ENCODE data around the gene TDP2. TPM values are rescaled to one million over a fixed set of nuclear protein-coding genes. Genes with fewer than 3 reads are reported as not detected.
"Not testable (repeated sequence)": the region's sequence is repeated elsewhere in the genome, so short reads cannot be mapped to it uniquely, and the experiment has no call there.

TDP2 gene
- polyA plus RNA-seq, 1 donor from 2014 or later = 38.3 TPM

- Mint-ChIP-seq H3K27me3 (no peaks in the 10 kb centered on the region), H3K36me3 (peaks cover 16% of the 10 kb centered on the region), H3K27ac (peak overlapping the region; percentile 90 to 97 (median 94)), H3K4me1 (peaks cover 27 to 49% (median 39%) of the 10 kb centered on the region in 3 donors), H3K9me3 (peaks cover 0 to 4% (median 0%) of the 10 kb centered on the region in 3 donors), H3K4me3 (peak overlapping the region; percentile 97 to 100 (median 98))
These were observed 692 bp upstream of the TDP2 start for GRCh38 chr6:24667378-24667803.

DNA sequence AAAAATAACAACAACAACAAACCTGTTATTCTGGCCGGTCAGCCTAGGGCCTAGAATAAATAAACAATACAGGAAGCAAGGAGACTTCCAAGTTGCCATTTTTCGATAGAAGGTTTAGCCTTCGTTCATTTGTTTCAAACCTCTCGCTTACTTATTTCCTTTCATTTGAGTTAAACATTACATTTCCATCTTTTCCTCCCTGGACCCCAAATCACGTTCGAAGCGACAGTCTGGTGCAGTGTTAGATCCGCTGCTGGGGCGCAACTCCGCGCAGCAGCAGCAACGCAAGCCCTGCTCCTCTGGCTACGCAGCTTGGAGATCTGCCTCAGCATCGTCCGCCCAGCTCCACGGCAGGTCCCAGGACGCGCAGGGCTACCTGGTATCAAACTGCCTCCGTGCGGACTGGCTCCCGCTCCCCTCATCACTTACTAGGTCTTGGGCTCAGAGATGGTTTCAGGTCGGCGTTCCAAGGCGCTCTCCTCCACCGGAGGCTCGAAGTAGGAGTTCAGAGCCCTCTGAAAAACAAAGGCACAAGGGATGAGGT lies 530 bp downstream of the TDP2 start:
- Mint-ChIP-seq H3K27me3 (no peaks in the 10 kb centered on the region), H3K36me3 (peaks cover 17% of the 10 kb centered on the region), H3K4me1 (peaks cover 27 to 54% (median 42%) of the 10 kb centered on the region in 3 donors), H3K27ac (peak overlapping the region; percentile 90 to 97 (median 94)), H3K9me3 (peaks cover 0 to 4% (median 0%) of the 10 kb centered on the region in 3 donors), H3K4me3 (peak overlapping the region; percentile 97 to 100 (median 98))

DNA sequence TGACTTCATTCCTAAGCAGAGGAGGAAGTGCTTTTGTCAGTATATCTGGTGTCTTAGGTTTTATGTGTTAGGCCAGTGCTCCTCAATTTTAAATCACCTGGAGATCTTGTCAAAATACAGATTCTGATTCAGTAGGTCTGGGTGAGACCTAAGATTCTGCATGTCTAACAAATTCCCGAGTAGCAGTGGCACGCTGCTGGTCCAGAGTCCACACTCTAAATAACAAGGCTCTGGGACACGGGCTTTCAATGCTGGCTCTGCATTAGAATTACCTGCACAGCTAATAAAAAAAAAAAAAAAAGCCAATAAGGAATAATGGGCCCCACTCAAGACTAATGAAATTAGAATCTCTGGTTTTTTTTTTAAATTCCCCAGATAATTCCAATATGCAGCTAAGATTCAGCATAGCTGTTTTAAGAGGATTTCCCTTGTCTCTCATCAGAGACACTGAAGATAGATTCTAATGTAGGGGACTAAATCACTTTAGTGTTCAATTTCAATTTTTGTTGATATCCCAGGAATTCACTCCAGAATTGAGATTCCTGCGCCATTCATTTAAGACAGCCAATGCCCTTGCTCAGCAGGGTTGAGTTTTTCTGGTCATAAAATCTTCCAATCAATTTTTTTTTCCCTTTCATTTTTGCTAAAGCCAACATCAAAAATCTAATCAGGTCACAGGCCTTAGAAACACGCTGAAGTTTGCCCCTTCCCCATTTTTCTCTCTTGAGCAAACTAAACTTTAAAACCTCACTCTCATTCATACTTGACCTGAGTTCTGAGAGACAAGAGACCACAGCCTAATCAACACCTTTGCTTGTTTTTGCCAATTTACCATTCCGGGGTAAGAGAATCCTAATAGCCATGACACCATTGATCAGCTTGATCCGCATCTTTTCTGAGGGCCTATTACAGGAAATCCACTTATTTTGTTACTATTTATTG lies 2.4 kb downstream of the TDP2 start:
- peaks cover 12% of the 10 kb centered on the region for H3K36me3 Mint-ChIP-seq
- H3K4me1 Mint-ChIP-seq = peaks cover 29 to 54% (median 44%) of the 10 kb centered on the region in 3 donors
- H3K27ac Mint-ChIP-seq = peak overlapping the region in 2 of 3 donors; percentile 2 to 90

GRCh38 chr6:24663189-24663588 lies 3.5 kb downstream of the TDP2 start:
- Mint-ChIP-seq H3K36me3 (peaks cover 8% of the 10 kb centered on the region), H3K9me3 (no peaks in the 10 kb centered on the region), H3K4me1 (peaks cover 32 to 50% (median 41%) of the 10 kb centered on the region in 3 donors), H3K4me3 (peak overlapping the region in 1 of 4 donors; percentile 55), H3K27ac (peak overlapping the region in 1 of 3 donors; percentile 56), H3K27me3 (no peaks in the 10 kb centered on the region)

More for the DNA sequence above, 2.4 kb downstream of the TDP2 start:
- H3K27me3 Mint-ChIP-seq = no peaks in the 10 kb centered on the region
- H3K9me3 Mint-ChIP-seq = no peaks in the 10 kb centered on the region
- peak overlapping the region in 3 of 4 donors; percentile 66 to 98 (median 97) for H3K4me3 Mint-ChIP-seq

- H3K4me3 Mint-ChIP-seq = no peak overlapping the region
- peaks cover 29 to 52% (median 38%) of the 10 kb centered on the region in 3 donors for H3K4me1 Mint-ChIP-seq
- no peaks in the 10 kb centered on the region for H3K27me3 Mint-ChIP-seq
- H3K27ac Mint-ChIP-seq = no peak overlapping the region
- H3K36me3 Mint-ChIP-seq = peaks cover 8% of the 10 kb centered on the region
- H3K9me3 Mint-ChIP-seq = no peaks in the 10 kb centered on the region
These were observed 4.5 kb downstream of the TDP2 start for GRCh38 chr6:24662236-24662635.

DNA sequence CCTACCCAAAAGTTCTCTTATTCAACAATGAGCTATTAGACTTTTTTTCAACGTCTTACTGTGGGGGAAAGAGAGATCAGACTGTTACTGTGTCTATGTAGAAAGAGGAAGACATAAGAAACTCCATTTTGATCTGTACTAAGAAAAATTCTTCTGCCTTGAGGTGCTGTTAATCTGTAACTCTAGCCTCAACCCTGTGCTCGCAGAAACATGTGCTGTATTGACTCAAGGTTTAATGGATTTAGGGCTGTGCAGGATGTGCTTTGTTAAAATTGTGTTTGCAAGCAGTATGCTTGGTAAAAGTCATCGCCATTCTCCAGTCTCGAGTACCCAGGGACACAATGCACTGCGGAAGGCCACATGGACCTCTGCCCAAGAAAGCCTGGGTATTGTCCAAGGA lies 4.9 kb downstream of the TDP2 start:
- not testable (repeated sequence) for H3K9me3 Mint-ChIP-seq, H3K27me3 Mint-ChIP-seq, H3K36me3 Mint-ChIP-seq, H3K27ac Mint-ChIP-seq
- Mint-ChIP-seq H3K4me3 (peak overlapping the region in 1 of 4 donors; percentile 29), H3K4me1 (peaks cover 29 to 48% (median 38%) of the 10 kb centered on the region in 3 donors)

GRCh38 chr6:24660105-24660504 lies 6.6 kb downstream of the TDP2 start:
- Mint-ChIP-seq H3K4me3 (no peak overlapping the region), H3K27ac (no peak overlapping the region), H3K27me3 (no peaks in the 10 kb centered on the region), H3K36me3 (peaks cover 6% of the 10 kb centered on the region), H3K9me3 (no peaks in the 10 kb centered on the region), H3K4me1 (peaks cover 24 to 41% (median 38%) of the 10 kb centered on the region in 3 donors)

DNA sequence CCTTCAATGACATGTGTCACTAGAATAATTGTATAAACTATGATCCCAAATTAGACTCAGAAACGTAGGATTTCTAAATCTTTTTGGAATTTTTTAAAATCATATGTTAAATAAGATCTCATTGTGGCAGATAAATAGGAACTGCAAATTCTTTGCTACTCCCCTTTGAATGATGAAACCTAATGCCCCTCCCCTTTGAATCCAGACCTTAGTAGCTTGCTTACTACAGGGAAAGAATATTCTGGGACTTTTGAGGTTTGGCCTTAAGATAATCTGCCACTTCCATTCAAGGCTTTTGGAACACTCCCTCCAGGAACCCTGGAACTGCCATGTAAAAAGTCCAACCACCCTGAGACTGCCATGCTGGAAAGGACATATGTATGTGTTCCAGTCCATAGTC lies 7.1 kb downstream of the TDP2 start:
- Mint-ChIP-seq H3K27ac (no peak overlapping the region), H3K4me3 (no peak overlapping the region), H3K36me3 (peaks cover 6% of the 10 kb centered on the region), H3K4me1 (peaks cover 21 to 35% (median 33%) of the 10 kb centered on the region in 3 donors), H3K27me3 (no peaks in the 10 kb centered on the region), H3K9me3 (no peaks in the 10 kb centered on the region)

DNA sequence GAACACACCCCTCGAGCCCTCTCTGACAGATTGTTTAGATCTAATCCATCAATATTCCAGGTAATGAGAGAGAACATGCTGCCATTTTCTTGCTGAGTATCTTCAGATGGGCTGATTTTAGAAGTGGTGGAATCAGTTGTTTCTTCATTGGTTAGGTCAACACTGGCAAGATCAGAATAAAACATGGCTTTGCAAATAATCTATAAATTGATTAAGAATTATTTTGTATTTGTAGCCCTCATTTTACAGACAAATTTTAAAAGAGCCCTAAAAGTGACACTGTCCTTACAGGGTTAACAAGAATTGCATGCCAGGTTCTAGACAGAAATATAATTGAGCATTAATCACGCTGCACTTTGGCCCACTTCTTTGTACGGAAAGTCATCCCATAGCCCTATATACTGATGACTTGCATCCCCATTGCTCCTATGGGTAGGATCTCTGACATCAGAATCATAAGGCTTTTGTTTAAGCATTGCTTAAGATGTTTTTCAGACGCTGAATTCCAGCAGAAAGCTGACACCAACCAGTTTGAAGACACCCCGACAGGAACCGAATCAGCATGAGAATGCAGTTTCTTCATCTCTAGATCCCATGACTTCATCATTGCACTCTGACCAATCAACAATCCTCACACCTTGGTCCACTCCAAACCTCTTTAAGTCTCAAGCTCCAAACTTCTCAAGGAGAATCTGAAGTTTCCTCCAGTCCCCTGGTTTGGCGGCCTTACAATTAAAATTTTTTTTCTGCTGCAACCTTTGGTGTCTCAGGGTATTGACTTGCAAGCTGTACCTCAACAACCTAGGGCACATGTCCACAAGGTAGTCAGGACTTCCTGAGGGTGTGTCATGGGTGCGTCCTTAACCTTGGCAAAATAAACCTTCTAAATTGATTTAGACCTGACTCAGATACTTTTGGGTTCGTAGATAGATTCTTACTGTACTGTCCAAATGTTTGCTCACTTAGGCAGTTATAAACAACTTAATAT lies 7.8 kb downstream of the TDP2 start:
- Mint-ChIP-seq H3K4me3 (no peak overlapping the region), H3K27me3 (no peaks in the 10 kb centered on the region), H3K27ac (peak overlapping the region in 1 of 3 donors; percentile 7), H3K36me3 (peaks cover 6% of the 10 kb centered on the region), H3K9me3 (no peaks in the 10 kb centered on the region), H3K4me1 (peaks cover 20 to 31% (median 31%) of the 10 kb centered on the region in 3 donors)

- Mint-ChIP-seq H3K27me3 (no peaks in the 10 kb centered on the region), H3K4me3 (peak overlapping the region in 1 of 4 donors; percentile 24), H3K9me3 (no peaks in the 10 kb centered on the region), H3K27ac (no peak overlapping the region), H3K4me1 (peaks cover 15 to 27% (median 19%) of the 10 kb centered on the region in 3 donors), H3K36me3 (no peaks in the 10 kb centered on the region)
These were observed 11.5 kb downstream of the TDP2 start for GRCh38 chr6:24655215-24655614.

DNA sequence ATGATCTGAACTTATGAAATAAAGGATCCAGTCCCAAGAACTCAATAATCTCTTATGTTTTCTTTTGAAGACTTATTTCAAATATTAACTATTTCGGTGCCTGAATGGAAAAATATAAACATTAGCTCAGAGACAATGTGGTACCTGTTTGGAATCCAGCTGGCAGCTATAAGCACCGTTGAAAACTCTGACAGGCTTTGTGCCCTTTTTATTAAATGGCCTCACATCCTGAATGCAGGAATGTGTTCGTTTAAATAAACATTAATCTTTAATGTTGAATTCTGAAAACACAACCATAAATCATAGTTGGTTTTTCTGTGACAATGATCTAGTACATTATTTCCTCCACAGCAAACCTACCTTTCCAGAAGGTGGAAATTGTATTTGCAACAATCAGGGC lies 16.3 kb downstream of the TDP2 start:
- no peaks in the 10 kb centered on the region for H3K36me3 Mint-ChIP-seq
- H3K27me3 Mint-ChIP-seq = no peaks in the 10 kb centered on the region
- H3K27ac Mint-ChIP-seq = peak overlapping the region in 2 of 3 donors; percentile 83 to 89
- peaks cover 14 to 35% (median 31%) of the 10 kb centered on the region in 3 donors for H3K4me1 Mint-ChIP-seq
- no peak overlapping the region for H3K4me3 Mint-ChIP-seq
- no peaks in the 10 kb centered on the region for H3K9me3 Mint-ChIP-seq

DNA sequence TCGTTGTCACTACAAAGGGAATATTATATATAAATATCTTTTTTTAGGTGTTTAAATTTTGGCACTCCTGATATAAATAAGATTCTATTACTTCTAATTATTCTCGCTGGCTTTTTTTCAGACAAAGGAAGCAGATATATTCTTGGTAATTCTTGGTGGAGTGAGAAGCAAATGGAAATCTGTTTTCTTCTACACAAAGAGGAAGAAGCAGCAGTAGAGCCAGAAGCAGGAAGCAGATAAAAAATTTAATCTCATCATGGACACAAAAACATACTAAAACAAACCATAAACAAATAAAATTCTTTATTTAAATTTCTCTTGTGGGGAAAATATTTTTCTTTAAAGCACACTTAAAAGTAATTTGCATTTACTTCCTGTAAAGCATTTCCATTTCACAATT lies 17.0 kb downstream of the TDP2 start:
- Mint-ChIP-seq H3K4me3 (peak overlapping the region in 3 of 4 donors; percentile 9 to 70 (median 21)), H3K27ac (peak overlapping the region; percentile 21 to 89 (median 83)), H3K27me3 (no peaks in the 10 kb centered on the region), H3K9me3 (no peaks in the 10 kb centered on the region), H3K4me1 (peaks cover 17 to 38% (median 30%) of the 10 kb centered on the region in 3 donors), H3K36me3 (no peaks in the 10 kb centered on the region)

DNA sequence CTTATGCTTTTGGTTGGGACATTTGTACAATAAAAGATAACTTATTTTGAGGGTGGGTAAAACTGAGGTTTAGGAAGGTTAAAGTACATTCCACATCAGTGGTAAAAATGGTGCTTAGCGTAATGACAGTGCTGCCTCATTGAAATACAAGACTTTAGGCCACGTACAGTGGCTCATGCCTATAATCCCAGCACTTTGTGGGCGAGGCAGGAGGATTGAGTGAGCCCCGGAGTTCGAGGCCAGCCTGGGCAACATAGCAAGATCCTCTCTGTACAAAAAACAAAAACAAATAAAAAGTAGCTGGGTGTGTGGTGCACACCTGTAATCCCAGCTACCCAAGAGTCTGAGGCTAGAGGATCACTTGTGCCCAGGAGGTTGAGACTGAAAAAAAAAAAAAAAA lies 18.4 kb downstream of the TDP2 start:
- H3K4me3 Mint-ChIP-seq = no peak overlapping the region
- no peaks in the 10 kb centered on the region for H3K36me3 Mint-ChIP-seq
- peak overlapping the region in 2 of 3 donors; percentile 39 to 68 for H3K27ac Mint-ChIP-seq
- no peaks in the 10 kb centered on the region for H3K9me3 Mint-ChIP-seq
- peaks cover 17 to 40% (median 30%) of the 10 kb centered on the region in 3 donors for H3K4me1 Mint-ChIP-seq
- peaks cover 2% of the 10 kb centered on the region for H3K27me3 Mint-ChIP-seq

DNA sequence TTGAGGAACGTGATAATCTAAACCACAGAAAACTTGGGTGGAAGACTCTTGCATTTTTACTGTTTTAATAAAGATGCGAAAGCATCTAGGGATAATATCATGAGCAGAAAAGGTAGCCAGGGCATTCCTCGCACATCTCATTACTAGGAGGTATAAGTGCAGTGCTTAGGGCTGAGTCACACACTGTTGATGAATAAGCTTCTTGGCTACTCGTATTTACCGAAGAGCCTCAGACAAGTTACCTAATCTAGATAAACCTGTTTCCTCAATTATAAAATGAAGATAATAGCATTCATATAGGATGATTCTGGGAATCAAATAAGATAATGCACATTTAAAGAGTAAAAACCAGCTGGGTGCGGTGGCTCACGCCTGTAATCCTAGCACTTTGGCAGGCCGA lies 19.9 kb downstream of the TDP2 start:
- H3K9me3 Mint-ChIP-seq = no peaks in the 10 kb centered on the region

More for the DNA sequence above, 19.9 kb downstream of the TDP2 start:
- Mint-ChIP-seq H3K27me3 (peaks cover 2% of the 10 kb centered on the region), H3K27ac (peak overlapping the region; percentile 85 to 99 (median 91)), H3K36me3 (no peaks in the 10 kb centered on the region), H3K4me3 (peak overlapping the region; percentile 75 to 95 (median 92)), H3K4me1 (peaks cover 19 to 37% (median 27%) of the 10 kb centered on the region in 3 donors)
